H1 (cell line): ENCODE data around the gene ATP6V1G1. TPM values are rescaled to one million over a fixed set of nuclear protein-coding genes. Genes with fewer than 3 reads are reported as not detected.
A peak's percentile ranks its signal among the peaks of the same experiment; 100 is the strongest.

ENCODE experiments used
- BCL11A ChIP-seq, 2 experiments: IDR thresholded peaks; one replicate each; pipeline ENCODE4 v1.6.1; 2011; ENCODE audit warnings: low read depth in 2 of 2, low read length in 2 of 2, mild to moderate bottlenecking in 2 of 2
- CBX8 ChIP-seq: fragments of 300-800, 300-1000 bp; sonication (generic); IDR thresholded peaks from 2 replicates; pipeline ENCODE4 v1.7.1; 2016; ENCODE audit warnings: low read depth, low read length, borderline replicate concordance
- CEBPB ChIP-seq: IDR thresholded peaks from 2 replicates; pipeline ENCODE4 v1.6.1; 2012; ENCODE audit warnings: low read depth, low read length
- CTCF ChIP-seq, 3 experiments: IDR thresholded peaks; 1 replicate in 2 of 3; 2 replicates in 1 of 3; pipeline versions ENCODE4 v1.5.1 to v1.6.1; 2011; ENCODE audit warnings: low read length in 3 of 3, mild to moderate bottlenecking in 3 of 3, inconsistent platforms in 2 of 3, low read depth in 1 of 3, moderate library complexity in 1 of 3; ENCODE audit not compliant: insufficient read depth in 1 of 3; ENCODE audit errors: control extremely low read depth in 1 of 3
- HDAC2 ChIP-seq, 2 experiments: fragments of 300-600 bp in 1 of 2; sonication (generic) in 1 of 2; IDR thresholded peaks; 2 replicates each; pipeline ENCODE4 v1.6.1; 2011 to 2012; ENCODE audit warnings: low read depth in 2 of 2, low read length in 2 of 2, mild to moderate bottlenecking in 2 of 2, moderate library complexity in 2 of 2, borderline replicate concordance in 1 of 2, inconsistent platforms in 1 of 2
- RAD21 ChIP-seq, 2 experiments: IDR thresholded peaks in 1 of 2; conservative IDR thresholded peaks in 1 of 2; 2 replicates each; pipeline ENCODE4 v1.6.1; 2011; ENCODE audit warnings: low read depth in 2 of 2, low read length in 2 of 2, improper control_type of control experiment in 1 of 2, inconsistent platforms in 1 of 2, mild to moderate bottlenecking in 1 of 2, moderate library complexity in 1 of 2
- RNF2 ChIP-seq: fragments of 200-900, 300-1000 bp; sonication (generic); IDR thresholded peaks from 2 replicates; pipeline ENCODE4 v1.7.1; 2016; ENCODE audit warnings: borderline replicate concordance, low read depth, mild to moderate bottlenecking, antibody characterized with exemption, low read length; ENCODE audit not compliant: poor library complexity, severe bottlenecking; ENCODE audit errors: missing control alignments
- SIX5 ChIP-seq: IDR thresholded peaks from 2 replicates; pipeline ENCODE4 v1.6.1; 2011; ENCODE audit warnings: mild to moderate bottlenecking, low read depth, low read length
- TAF1 ChIP-seq: IDR thresholded peaks from 2 replicates; pipeline ENCODE4 v1.6.1; 2011; ENCODE audit warnings: mild to moderate bottlenecking, low read depth, low read length
- TEAD4 ChIP-seq: IDR thresholded peaks from 2 replicates; pipeline ENCODE4 v1.6.1; 2012; ENCODE audit warnings: low read depth, low read length, inconsistent platforms, mixed read lengths
- polyA plus RNA-seq, 7 experiments: library from polyadenylated mRNA; depleted of rRNA in 3 of 7; stranded (reverse) in 5 of 7; unstranded in 2 of 7; fragments of >200 nt in 5 of 7; fragments of 200-250 nt in 2 of 7; gene quantifications; 1 replicate in 5 of 7; 2 replicates in 1 of 7; 4 replicates in 1 of 7; pipeline versions ENCODE4 v1.2.1 to v1.2.3, GENCODE V29; 2011 to 2013; ENCODE audit warnings: missing spikeins in 2 of 7, mixed read lengths in 2 of 7
- total RNA-seq: library from RNA; stranded (reverse); fragmentation: NEBNext Ultra II Directional; extraction: Animal tissue kit (Norgen Biotek cat#: 25700); gene quantifications from 2 replicates; pipeline ENCODE4 v1.2.1, GENCODE V29; 2021
- TF ChIP-seq, protein P1 (sequence below): IDR thresholded peaks from 2 replicates; pipeline ENCODE4 v1.6.1; 2012; ENCODE audit warnings: low read length, inconsistent platforms

ATP6V1G1 gene
- total and polyA plus RNA-seq, 2 of the 8 experiments (the other 6 are each of a cell fraction or from before 2014, with no cell fraction given), result 112 to 124 TPM

DNA sequence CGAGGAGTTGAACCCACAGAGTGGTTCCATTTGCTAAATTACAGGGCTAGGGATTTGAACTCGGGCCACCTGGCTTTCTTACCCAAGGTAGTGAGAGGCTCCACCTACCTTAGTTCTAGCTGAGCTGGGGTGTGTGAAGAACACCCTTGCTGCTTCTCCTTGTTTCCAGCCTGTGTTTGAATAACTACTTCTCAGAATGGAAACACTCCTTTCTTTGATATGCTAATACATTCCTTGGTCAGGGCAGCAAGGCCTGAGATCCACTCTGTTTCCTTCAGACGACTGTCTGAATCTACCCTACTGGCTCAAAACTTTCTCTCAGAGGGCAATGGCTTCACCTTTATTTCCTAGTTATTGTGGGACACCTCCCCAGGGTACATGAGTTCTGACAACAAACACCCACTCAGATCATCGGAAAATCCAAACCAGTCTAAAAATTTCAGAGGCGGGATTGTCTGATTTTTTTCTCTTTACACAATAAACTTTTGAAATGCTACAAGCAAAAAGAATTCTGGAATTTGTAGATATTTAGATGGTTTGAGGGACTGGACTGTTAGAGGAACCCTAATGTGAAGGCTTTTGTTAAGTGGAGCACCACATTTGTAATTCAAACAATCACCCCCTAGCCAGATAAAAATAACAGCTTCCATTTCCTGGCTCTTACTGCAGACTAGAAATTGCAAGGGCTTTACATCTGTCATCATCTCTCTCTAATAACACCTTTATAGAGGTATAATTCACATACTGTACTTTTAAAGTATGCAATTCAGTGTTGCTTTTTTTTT, 4.0 kb upstream of the ATP6V1G1 start (continued):
- no peak for TF ChIP-seq BCL11A (IDR thresholded peaks at IDR 0.05; ENCODE audit: low read depth in 2 of 2, low read length in 2 of 2)
- peak; percentile 29; the same call in 1 of the 2 replicates for TF ChIP-seq TAF1
- no peak for TF ChIP-seq RNF2
- no peak for TF ChIP-seq SIX5
- no peak for TF ChIP-seq CBX8
- peak in 1 of 2 experiments; percentile 70; a peak in 1 of 4 replicates for TF ChIP-seq HDAC2 (IDR thresholded peaks at IDR 0.05; ENCODE audit: borderline replicate concordance in 1 of 2, low read depth in 2 of 2, low read length in 2 of 2)
- no peak for TF ChIP-seq CTCF (IDR thresholded peaks at IDR 0.05; ENCODE audit: control extremely low read depth in 1 of 3, insufficient read depth in 1 of 3, low read depth in 1 of 3, low read length in 3 of 3)
- peak; percentile 82 for TF ChIP-seq TEAD4
- TF ChIP-seq CEBPB, result no peak; the same call in 1 of the 2 replicates
- TF ChIP-seq RAD21 (IDR thresholded peaks at IDR 0.05 in 1 of 2, conservative IDR thresholded peaks at IDR 0.05 in 1 of 2; ENCODE audit: low read depth in 2 of 2, low read length in 2 of 2), result no peak
- TF ChIP-seq, protein P1, sequence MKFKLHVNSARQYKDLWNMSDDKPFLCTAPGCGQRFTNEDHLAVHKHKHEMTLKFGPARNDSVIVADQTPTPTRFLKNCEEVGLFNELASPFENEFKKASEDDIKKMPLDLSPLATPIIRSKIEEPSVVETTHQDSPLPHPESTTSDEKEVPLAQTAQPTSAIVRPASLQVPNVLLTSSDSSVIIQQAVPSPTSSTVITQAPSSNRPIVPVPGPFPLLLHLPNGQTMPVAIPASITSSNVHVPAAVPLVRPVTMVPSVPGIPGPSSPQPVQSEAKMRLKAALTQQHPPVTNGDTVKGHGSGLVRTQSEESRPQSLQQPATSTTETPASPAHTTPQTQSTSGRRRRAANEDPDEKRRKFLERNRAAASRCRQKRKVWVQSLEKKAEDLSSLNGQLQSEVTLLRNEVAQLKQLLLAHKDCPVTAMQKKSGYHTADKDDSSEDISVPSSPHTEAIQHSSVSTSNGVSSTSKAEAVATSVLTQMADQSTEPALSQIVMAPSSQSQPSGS, result no peak; the same call in 1 of the 2 replicates
